Stimulated activated CD4-positive, alpha-beta T cell treated with anti-CD3 and anti-CD28 coated beads, Interleukin-1b, Interleukin-23, amount 100 ng/mL, for 48 hours (primary cell): ENCODE data around the gene PANK1.

Source experiments
- DNase-seq: peaks from one replicate; pipeline ENCODE4 v3.0.0-alpha.2; 2020

PANK1 gene

GRCh38 chr10:89613582-89613981, 31.5 kb downstream of the PANK1 start:
- no peak for DNase-seq

GRCh38 chr10:89611282-89611681, 33.8 kb downstream of the PANK1 start:
- no peak for DNase-seq

GRCh38 chr10:89609833-89610346, 35.2 kb downstream of the PANK1 start:
- peak; percentile 9 for DNase-seq

GRCh38 chr10:89604200-89604599, 40.8 kb downstream of the PANK1 start:
- no peak for DNase-seq

- DNase-seq, result no peak
These were observed 42.1 kb downstream of the PANK1 start for GRCh38 chr10:89602919-89603318.

GRCh38 chr10:89601728-89602361, 43.2 kb downstream of the PANK1 start:
- no peak for DNase-seq

GRCh38 chr10:89600041-89600440, 45.0 kb downstream of the PANK1 start:
- DNase-seq, result no peak

GRCh38 chr10:89593043-89593442, 52.0 kb downstream of the PANK1 start:
- DNase-seq, result no peak

GRCh38 chr10:89592539-89592938, 52.5 kb downstream of the PANK1 start:
- DNase-seq, result no peak

- DNase-seq, result no peak
These were observed 53.2 kb downstream of the PANK1 start for GRCh38 chr10:89591796-89592271.

GRCh38 chr10:89591111-89591795, 53.8 kb downstream of the PANK1 start:
- DNase-seq, result no peak

GRCh38 chr10:89590326-89590725, 54.7 kb downstream of the PANK1 start:
- DNase-seq, result no peak

- no peak for DNase-seq
These were observed 55.8 kb downstream of the PANK1 start for GRCh38 chr10:89589101-89589720.

GRCh38 chr10:89588671-89589070, 56.4 kb downstream of the PANK1 start:
- DNase-seq, result no peak

- DNase-seq, result no peak
These were observed 63.0 kb downstream of the PANK1 start for GRCh38 chr10:89582022-89582421.

- DNase-seq, result no peak
These were observed 64.8 kb downstream of the PANK1 start for GRCh38 chr10:89580243-89580642.

GRCh38 chr10:89576696-89577095, 68.3 kb downstream of the PANK1 start:
- no peak for DNase-seq

GRCh38 chr10:89576022-89576421, 69.0 kb downstream of the PANK1 start:
- no peak for DNase-seq

- no peak for DNase-seq
These were observed 70.0 kb downstream of the PANK1 start for GRCh38 chr10:89575031-89575430.

- no peak for DNase-seq
These were observed 70.7 kb downstream of the PANK1 start for GRCh38 chr10:89574368-89574767.

GRCh38 chr10:89567576-89568245, 77.3 kb downstream of the PANK1 start:
- no peak for DNase-seq

GRCh38 chr10:89566992-89567391, 78.0 kb downstream of the PANK1 start:
- DNase-seq, result no peak
